ENCODE results near the gene GRB2.
"Not testable (repeated sequence)": the region's sequence is repeated elsewhere in the genome, so short reads cannot be mapped to it uniquely, and the experiment has no call there.

GRB2 gene

DNA sequence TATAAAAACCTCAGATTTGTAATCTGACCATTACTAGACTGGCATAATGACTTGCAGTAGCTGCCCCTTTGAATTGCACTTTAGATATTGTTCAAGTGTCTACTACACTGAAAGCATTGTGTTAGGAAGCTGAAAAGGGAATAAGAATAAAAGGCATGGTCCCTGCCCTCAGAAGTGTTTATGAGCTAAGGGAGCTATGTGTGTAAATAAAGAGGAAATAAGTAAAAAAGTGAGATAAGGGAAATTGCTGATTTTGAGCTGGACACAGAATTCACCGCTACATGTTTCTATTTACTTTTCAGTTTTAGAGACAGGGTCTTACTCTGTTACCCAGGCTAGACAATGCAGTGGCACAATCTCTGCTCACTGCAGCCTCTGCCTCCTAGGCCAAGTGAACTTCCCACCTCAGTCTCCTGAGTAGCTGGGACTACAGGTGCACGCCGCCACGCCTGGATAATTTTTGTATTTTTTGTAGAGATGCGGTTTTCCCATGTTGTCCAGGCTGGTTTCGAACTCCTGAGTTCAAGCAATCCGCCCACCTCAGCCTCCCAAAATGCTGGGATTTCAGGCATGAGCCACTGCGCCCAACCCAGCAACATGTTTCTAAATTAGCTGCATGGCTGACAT, 57.0 kb downstream of the GRB2 start:
- DNase-seq: no peak

- peak; percentile 25 for DNase-seq
Measured at GRCh38 chr17:75346906-75347305, 58.6 kb downstream of the GRB2 start.

- DNase-seq: not testable (repeated sequence)
Measured at GRCh38 chr17:75346368-75346767, 59.1 kb downstream of the GRB2 start.

- DNase-seq: peak; percentile 33
Measured at GRCh38 chr17:75345514-75346167, 59.8 kb downstream of the GRB2 start.

- DNase-seq: peak; percentile 36
Measured at GRCh38 chr17:75344666-75345065, 60.8 kb downstream of the GRB2 start.

GRCh38 chr17:75342996-75343395, 62.5 kb downstream of the GRB2 start:
- no peak for DNase-seq

GRCh38 chr17:75341784-75342486, 63.5 kb downstream of the GRB2 start:
- no peak for DNase-seq

GRCh38 chr17:75340631-75341030, 64.8 kb downstream of the GRB2 start:
- no peak for DNase-seq

GRCh38 chr17:75339971-75340370, 65.5 kb downstream of the GRB2 start:
- DNase-seq: no peak

DNA sequence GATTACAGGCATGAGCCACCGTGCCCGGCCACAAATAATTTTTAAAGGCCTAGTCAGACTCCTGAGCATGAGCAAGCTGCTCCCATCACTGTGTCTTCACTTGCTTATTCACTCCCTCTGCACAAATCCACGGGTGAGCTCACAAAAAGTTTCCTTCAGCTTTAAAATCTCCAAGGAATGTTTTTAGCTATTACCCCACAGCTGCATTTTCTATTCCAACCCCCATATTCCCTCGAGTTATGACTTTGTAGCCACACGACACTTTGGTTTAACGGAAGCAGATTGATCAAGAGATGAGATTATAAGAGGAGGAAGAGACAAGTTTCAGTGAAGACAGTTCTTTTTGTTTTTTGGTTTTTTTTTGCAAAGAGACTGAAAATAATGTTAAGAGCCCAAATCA, 67.1 kb downstream of the GRB2 start:
- DNase-seq: no peak

GRCh38 chr17:75335315-75335714, 70.2 kb downstream of the GRB2 start:
- no peak for DNase-seq

DNA sequence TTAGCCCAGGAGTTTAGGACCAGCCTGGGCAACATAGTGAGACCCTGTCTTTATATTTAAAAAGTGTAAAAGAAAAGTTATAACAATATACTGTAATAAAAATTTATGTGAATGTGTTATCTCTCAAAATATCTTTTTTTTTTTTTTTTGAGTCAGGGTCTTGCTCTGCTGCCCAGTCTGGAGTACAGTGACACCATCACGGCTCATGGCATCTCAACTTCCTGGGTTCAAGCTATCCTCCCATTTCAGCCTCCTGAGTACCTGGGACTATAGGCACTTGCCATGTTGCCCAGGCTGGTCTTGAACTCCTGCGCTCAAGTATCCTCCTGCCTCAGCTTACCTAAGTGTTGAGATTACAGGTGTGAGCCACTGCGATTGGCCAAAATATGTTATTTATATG, 70.8 kb downstream of the GRB2 start:
- no peak for DNase-seq

DNA sequence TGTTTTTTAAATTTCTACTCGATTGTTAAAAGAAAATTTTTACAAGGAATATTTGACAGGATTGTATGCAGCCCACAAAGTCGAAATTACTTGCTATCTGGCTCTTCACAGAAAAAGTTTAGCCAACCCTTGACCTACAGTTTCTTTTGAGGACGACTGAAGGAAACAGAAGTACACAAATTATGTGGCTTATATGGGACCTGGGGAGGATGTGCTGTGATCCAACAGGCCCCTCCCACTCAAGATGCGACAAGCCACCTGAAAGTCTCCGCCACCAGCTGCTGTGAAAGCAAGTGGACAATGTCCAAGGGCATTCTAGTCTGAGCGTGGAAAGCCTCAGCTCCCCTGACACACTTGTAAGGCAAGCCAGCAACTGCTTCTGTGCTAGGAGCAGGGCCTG, 73.8 kb downstream of the GRB2 start:
- no peak for DNase-seq

- DNase-seq: no peak
Measured at GRCh38 chr17:75327757-75328156, 77.7 kb downstream of the GRB2 start.

DNA sequence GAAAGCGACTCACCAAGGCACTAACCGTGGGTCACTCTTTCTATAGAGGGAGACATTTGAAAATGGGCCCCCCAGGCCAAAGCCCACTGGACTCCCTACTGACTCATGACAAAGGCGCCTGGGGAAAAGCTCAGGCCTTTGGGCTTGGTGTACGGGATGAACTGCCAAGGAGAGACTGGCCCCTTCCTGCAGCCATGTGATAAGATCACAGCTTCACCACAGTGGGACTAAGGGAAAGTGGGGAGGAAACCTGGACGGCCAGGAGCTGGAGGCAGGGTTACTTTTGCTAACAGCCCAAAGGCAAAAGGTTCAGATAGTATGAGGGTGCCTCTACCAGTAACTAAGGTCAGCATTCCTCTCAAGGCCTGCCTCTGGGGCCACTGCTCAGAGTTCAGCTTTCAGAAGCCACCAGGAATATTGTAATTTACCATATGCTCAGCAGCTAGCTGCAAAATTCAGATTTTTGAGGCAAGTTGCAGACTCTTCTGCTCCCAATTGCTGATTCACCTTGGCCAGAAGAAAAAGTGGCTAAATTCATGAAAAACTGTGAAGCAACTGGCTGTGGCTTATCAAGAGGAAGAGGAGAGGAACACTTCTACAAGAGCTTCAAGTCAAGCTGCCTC, 79.1 kb downstream of the GRB2 start:
- DNase-seq: no peak

- DNase-seq: no peak
Measured at GRCh38 chr17:75325827-75326225, 79.7 kb downstream of the GRB2 start.

GRCh38 chr17:75325348-75325747, 80.1 kb downstream of the GRB2 start:
- no peak for DNase-seq

- DNase-seq: no peak
Measured at GRCh38 chr17:75321506-75321905, 84.0 kb downstream of the GRB2 start.

- no peak for DNase-seq
Measured at GRCh38 chr17:75319904-75320691, 85.4 kb downstream of the GRB2 start.

GRCh38 chr17:75318615-75319222, 86.8 kb downstream of the GRB2 start:
- DNase-seq: no peak

GRCh38 chr17:75318211-75318610, 87.3 kb downstream of the GRB2 start:
- no peak for DNase-seq

DNA sequence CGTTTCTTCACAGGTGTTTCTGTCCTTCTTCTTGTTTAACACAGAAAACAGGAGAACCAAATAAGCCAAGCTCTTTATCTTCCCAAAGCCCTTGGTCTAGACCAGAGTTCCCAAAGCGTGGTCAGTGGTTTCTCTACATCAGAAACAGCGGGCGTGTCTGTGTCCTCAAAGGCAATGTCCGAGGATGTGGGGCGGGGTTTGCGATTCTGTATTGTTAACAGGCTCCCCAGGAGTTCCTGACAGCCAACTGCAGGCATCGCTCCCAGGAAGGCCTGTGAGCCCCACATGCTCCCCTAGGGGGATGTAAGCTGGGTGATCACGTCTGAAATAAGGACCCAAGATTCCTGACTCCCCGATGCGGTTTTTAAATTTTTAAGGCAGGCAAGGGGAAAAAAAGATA, 87.8 kb downstream of the GRB2 start:
- DNase-seq: no peak

DNA sequence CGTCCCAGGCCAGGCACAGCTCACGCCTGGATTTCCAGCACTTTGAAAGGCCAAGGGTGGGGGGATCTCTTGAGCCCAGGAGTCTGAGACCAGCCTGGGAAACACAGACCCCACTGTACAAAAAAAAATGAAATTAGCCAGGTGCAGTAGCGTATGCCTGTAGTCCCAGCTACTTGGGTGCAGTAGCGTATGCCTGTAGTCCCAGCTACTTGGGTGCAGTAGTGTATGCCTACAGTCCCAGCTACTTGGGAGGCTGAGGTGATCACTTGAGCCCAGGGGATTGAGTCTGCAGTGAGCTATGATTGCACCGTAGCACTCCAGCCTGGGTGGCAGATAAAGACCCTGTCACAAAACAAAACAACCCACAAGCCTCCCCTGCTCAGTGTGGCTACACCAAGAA, 89.2 kb downstream of the GRB2 start:
- DNase-seq: no peak

Measured in activated naive CD4-positive, alpha-beta T cell treated with Interleukin-2 at 50 U/mL for 16 hours (primary cell).